ENCODE data around the gene SKA3.

- TF ChIP-seq CTCF (IDR thresholded peaks at IDR 0.05): no peak
- TF ChIP-seq MXI1 (IDR thresholded peaks at IDR 0.05; ENCODE audit: low read depth, low read length): no peak
- TF ChIP-seq EP300 (IDR thresholded peaks at IDR 0.05; ENCODE audit: borderline replicate concordance in 1 of 2, low read depth in 1 of 2, low read length in 1 of 2): no peak
- TF ChIP-seq, protein P1, sequence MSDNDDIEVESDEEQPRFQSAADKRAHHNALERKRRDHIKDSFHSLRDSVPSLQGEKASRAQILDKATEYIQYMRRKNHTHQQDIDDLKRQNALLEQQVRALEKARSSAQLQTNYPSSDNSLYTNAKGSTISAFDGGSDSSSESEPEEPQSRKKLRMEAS (IDR thresholded peaks at IDR 0.05; ENCODE audit: low read depth): no peak
- no peak for TF ChIP-seq YY1 (IDR thresholded peaks at IDR 0.05; ENCODE audit: low read depth)
- TF ChIP-seq TEAD4 (IDR thresholded peaks at IDR 0.05; ENCODE audit: borderline replicate concordance, insufficient read depth): no peak
- TF ChIP-seq, protein P2, sequence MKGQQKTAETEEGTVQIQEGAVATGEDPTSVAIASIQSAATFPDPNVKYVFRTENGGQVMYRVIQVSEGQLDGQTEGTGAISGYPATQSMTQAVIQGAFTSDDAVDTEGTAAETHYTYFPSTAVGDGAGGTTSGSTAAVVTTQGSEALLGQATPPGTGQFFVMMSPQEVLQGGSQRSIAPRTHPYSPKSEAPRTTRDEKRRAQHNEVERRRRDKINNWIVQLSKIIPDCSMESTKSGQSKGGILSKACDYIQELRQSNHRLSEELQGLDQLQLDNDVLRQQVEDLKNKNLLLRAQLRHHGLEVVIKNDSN (IDR thresholded peaks at IDR 0.05; ENCODE audit: borderline replicate concordance, low read depth): no peak
- no peak for TF ChIP-seq POLR2AphosphoS5 (IDR thresholded peaks at IDR 0.05; ENCODE audit: low read depth, low read length)
- no peak for TF ChIP-seq RFX5 (IDR thresholded peaks at IDR 0.05; ENCODE audit: low read length)
- no peak for TF ChIP-seq GABPA (IDR thresholded peaks at IDR 0.05; ENCODE audit: low read depth)
- no peak for TF ChIP-seq REST (IDR thresholded peaks at IDR 0.05; ENCODE audit: low read depth, low read length)
- no peak for TF ChIP-seq EZH2phosphoT487 (IDR thresholded peaks at IDR 0.05; ENCODE audit: borderline replicate concordance, low read depth)
Measured at GRCh38 chr13:21104199-21105019, 71.9 kb downstream of the SKA3 start.
